Neural crest cell (in vitro differentiated cells): ENCODE measurements around the gene KCNK16. TPM values are rescaled to one million over a fixed set of nuclear protein-coding genes. Genes with fewer than 3 reads are reported as not detected.
A peak's percentile ranks its signal among the peaks of the same experiment; 100 is the strongest.

Experiments used
- DNase-seq: peaks from one replicate; pipeline ENCODE4 v3.0.0; 2021; ENCODE audit warnings: low read depth, mixed read lengths, low spot score
- H3K27ac Mint-ChIP-seq: one replicate; pipeline ENCODE4 v1.8.0; 2021; ENCODE audit warnings: mild to moderate bottlenecking, mixed read lengths; ENCODE audit not compliant: unreplicated experiment
- H3K27me3 Mint-ChIP-seq: 2 replicates; pipeline ENCODE4 v1.8.0; 2021; ENCODE audit warnings: low read depth, mild to moderate bottlenecking, mixed read lengths
- H3K36me3 Mint-ChIP-seq: 2 replicates; pipeline ENCODE4 v1.8.0; 2021; ENCODE audit warnings: low read depth, mild to moderate bottlenecking, mixed read lengths
- H3K4me1 Mint-ChIP-seq: 2 replicates; pipeline ENCODE4 v1.8.0; 2021; ENCODE audit warnings: mixed read lengths
- H3K4me3 Mint-ChIP-seq: one replicate; pipeline ENCODE4 v1.8.0; 2021; ENCODE audit warnings: mild to moderate bottlenecking, mixed read lengths
- H3K9me3 Mint-ChIP-seq: 2 replicates; pipeline ENCODE4 v1.8.0; 2021; ENCODE audit warnings: mixed read lengths
- CTCF ChIP-seq: fragments of 200-600 bp; sonication (generic); conservative IDR thresholded peaks from 2 replicates; pipeline ENCODE4 v1.5.0; 2021; ENCODE audit warnings: antibody characterized with exemption, mild to moderate bottlenecking
- total RNA-seq: library from RNA; stranded (reverse); gene quantifications from 2 replicates; pipeline ENCODE4 v1.2.1, GENCODE V29; 2021

The KCNK16 gene
- total RNA-seq, 1 donor from 2014 or later = not detected

- Mint-ChIP-seq H3K27ac (no peak overlapping the region), H3K4me3 (no peak overlapping the region), H3K9me3 (peaks cover 3% of the 10 kb centered on the region), H3K36me3 (no peaks in the 10 kb centered on the region), H3K4me1 (peaks cover 31% of the 10 kb centered on the region), H3K27me3 (no peaks in the 10 kb centered on the region)
- no peak for TF ChIP-seq CTCF
- DNase-seq = no peak
Observed at GRCh38 chr6:39341352-39341751, 18.9 kb upstream of the KCNK16 start.

- no peak overlapping the region for H3K4me3 Mint-ChIP-seq
- peaks cover 38% of the 10 kb centered on the region for H3K4me1 Mint-ChIP-seq
- peak overlapping the region; percentile 69 for H3K27ac Mint-ChIP-seq
- DNase-seq = no peak
- TF ChIP-seq CTCF = no peak
- peaks cover 3% of the 10 kb centered on the region for H3K9me3 Mint-ChIP-seq
- no peaks in the 10 kb centered on the region for H3K36me3 Mint-ChIP-seq
- H3K27me3 Mint-ChIP-seq = no peaks in the 10 kb centered on the region
Observed at GRCh38 chr6:39339868-39340550, 17.5 kb upstream of the KCNK16 start.

- no peak overlapping the region for H3K4me3 Mint-ChIP-seq
- no peaks in the 10 kb centered on the region for H3K27me3 Mint-ChIP-seq
- DNase-seq = no peak
- no peaks in the 10 kb centered on the region for H3K9me3 Mint-ChIP-seq
- H3K4me1 Mint-ChIP-seq = peaks cover 31% of the 10 kb centered on the region
- H3K36me3 Mint-ChIP-seq = no peaks in the 10 kb centered on the region
- no peak for TF ChIP-seq CTCF
- H3K27ac Mint-ChIP-seq = no peak overlapping the region
Observed at GRCh38 chr6:39339096-39339867, 16.8 kb upstream of the KCNK16 start.

- H3K4me1 Mint-ChIP-seq = peaks cover 23% of the 10 kb centered on the region
- no peak for DNase-seq
- H3K4me3 Mint-ChIP-seq = no peak overlapping the region
- H3K27me3 Mint-ChIP-seq = no peaks in the 10 kb centered on the region
- H3K27ac Mint-ChIP-seq = peak overlapping the region; percentile 64
- TF ChIP-seq CTCF = no peak
- no peaks in the 10 kb centered on the region for H3K9me3 Mint-ChIP-seq
- H3K36me3 Mint-ChIP-seq = no peaks in the 10 kb centered on the region
Observed at GRCh38 chr6:39338397-39338796, 15.9 kb upstream of the KCNK16 start.

- no peak for DNase-seq
- no peak overlapping the region for H3K4me3 Mint-ChIP-seq
- TF ChIP-seq CTCF = no peak
- H3K36me3 Mint-ChIP-seq = no peaks in the 10 kb centered on the region
- H3K9me3 Mint-ChIP-seq = no peaks in the 10 kb centered on the region
- H3K4me1 Mint-ChIP-seq = peaks cover 19% of the 10 kb centered on the region
- H3K27me3 Mint-ChIP-seq = peaks cover 4% of the 10 kb centered on the region
- H3K27ac Mint-ChIP-seq = peak overlapping the region; percentile 35
Observed at GRCh38 chr6:39335780-39336545, 13.5 kb upstream of the KCNK16 start.
